Thoracic aorta (tissue), 2 donors: ENCODE measurements around the gene ATP6V0B. TPM values are rescaled to one million over a fixed set of nuclear protein-coding genes. Genes with fewer than 3 reads are reported as not detected.

Experiments used
- ATAC-seq: fragments of 150-250 bp; one replicate; pipeline ENCODE4 v1.8.0; 2017; ENCODE audit warnings: low read depth; ENCODE audit not compliant: insufficient number of reproducible peaks, low FRiP score
- DNase-seq: peaks from one replicate; pipeline ENCODE4 v3.0.0-alpha.2; 2020; ENCODE audit warnings: low spot score
- H3K27ac ChIP-seq, 2 donors: fragments of 200-600 bp; sonication (generic); 1 replicate in 1 of 2; 2 replicates in 1 of 2; pipeline ENCODE4 v1.5.1; 2016; ENCODE audit warnings: mild to moderate bottlenecking in 2 of 2, moderate library complexity in 2 of 2
- H3K27me3 ChIP-seq: fragments of 200-600 bp; sonication (generic); replicated peaks from 2 replicates; pipeline ENCODE4 v1.6.0; 2016; ENCODE audit warnings: mild to moderate bottlenecking; ENCODE audit not compliant: insufficient read depth
- H3K36me3 ChIP-seq: fragments of 200-600 bp; sonication (generic); one replicate; pipeline ENCODE4 v1.5.1; 2016
- H3K4me1 ChIP-seq, 2 donors: fragments of 200-600 bp; sonication (generic); 1 replicate in 1 of 2; 2 replicates in 1 of 2; pipeline versions ENCODE4 v1.5.1 to v1.6.0; 2016; ENCODE audit warnings: low read depth in 2 of 2, mild to moderate bottlenecking in 1 of 2; ENCODE audit not compliant: control insufficient read depth in 1 of 2
- H3K4me3 ChIP-seq: fragments of 200-600 bp; sonication (generic); 2 replicates; pipeline ENCODE4 v1.5.1; 2016; ENCODE audit warnings: mild to moderate bottlenecking
- H3K9me3 ChIP-seq: fragments of 200-600 bp; sonication (generic); 2 replicates; pipeline ENCODE4 v1.5.1; 2016
- CTCF ChIP-seq: fragments of 200-600 bp; sonication (generic); IDR thresholded peaks from one replicate; pipeline ENCODE4 v1.5.1; 2019; ENCODE audit warnings: antibody characterized with exemption
- total RNA-seq, 2 donors: library from RNA; depleted of rRNA; stranded (reverse); fragments of >200 nt; gene quantifications; one replicate each; pipeline versions ENCODE4 v1.1.0 to v1.2.3, GENCODE V29; 2016

ATP6V0B gene
- total RNA-seq, 2 donors from 2014 or later: 72.3 to 136 TPM

DNA sequence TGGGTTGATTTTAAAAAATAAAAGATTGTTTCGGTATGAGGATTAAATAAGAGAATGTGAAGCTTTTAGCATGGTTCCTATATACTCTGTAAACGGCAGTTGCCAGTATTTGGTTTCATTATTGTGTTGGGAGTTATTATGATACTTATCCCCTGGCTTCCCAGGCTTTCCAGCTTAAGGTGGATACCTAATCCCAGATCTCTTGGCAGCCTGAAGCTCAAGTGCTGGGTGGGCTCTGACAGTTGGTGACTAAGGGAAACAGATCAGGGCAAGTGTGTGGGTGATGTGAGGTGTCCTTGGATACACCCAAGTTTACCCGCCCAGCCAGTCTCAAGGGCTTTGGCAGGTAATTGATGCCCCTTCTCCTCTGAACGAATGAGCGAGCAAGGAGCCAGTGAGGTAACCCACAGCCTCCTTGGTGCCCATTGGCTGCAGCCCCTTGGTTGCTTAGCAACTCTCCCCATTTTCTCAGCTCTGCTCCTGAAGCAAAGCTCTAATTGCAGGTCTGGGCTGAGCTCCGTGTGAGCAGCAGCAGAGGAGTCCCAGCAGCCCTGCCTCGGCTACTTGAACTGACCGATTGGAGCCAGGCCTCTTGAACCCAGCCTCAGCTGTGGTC, 21.9 kb upstream of the ATP6V0B start:
- ATAC-seq (no peak), DNase-seq (no peak)
- no peaks in the 10 kb centered on the region for H3K27me3 ChIP-seq
- H3K27ac ChIP-seq: no peak overlapping the region
- TF ChIP-seq CTCF: no peak
- no peak overlapping the region for H3K4me3 ChIP-seq
- no peaks in the 10 kb centered on the region for H3K9me3 ChIP-seq
- peaks cover 8 to 13% of the 10 kb centered on the region in 2 donors for H3K4me1 ChIP-seq
- H3K36me3 ChIP-seq: peaks cover 11% of the 10 kb centered on the region

DNA sequence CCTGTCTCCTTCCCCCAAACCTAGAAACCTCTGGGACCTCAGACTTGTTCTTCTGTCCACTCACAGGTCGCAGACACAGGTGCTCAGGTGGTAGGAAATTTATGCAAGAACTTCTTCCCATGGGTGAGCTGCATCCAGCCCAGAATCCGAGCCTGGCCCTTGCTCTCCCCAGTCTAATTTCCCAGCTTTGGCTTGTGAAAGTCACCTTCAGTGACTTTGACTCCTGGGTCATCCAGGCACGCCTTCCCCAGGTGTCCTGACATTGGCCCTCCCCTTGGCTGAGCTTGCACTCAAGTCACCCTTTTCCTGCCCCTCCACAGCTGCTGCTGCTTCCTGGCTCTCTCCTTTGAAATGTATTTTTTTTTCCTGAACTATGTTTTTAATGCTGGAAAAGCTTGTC, 21.4 kb upstream of the ATP6V0B start:
- Histone ChIP-seq H3K27ac (no peak overlapping the region), H3K9me3 (no peaks in the 10 kb centered on the region), H3K36me3 (peaks cover 16% of the 10 kb centered on the region), H3K4me3 (no peak overlapping the region), H3K27me3 (no peaks in the 10 kb centered on the region), H3K4me1 (peaks cover 3 to 7% of the 10 kb centered on the region in 2 donors)
- ATAC-seq: no peak
- no peak for DNase-seq
- no peak for TF ChIP-seq CTCF

GRCh38 chr1:43954036-43954435, 20.7 kb upstream of the ATP6V0B start:
- DNase-seq (no peak), ATAC-seq (no peak)
- peaks cover 0 to 2% of the 10 kb centered on the region in 2 donors for H3K4me1 ChIP-seq
- H3K4me3 ChIP-seq: no peak overlapping the region
- H3K9me3 ChIP-seq: no peaks in the 10 kb centered on the region
- no peak for TF ChIP-seq CTCF
- H3K27me3 ChIP-seq: no peaks in the 10 kb centered on the region
- H3K36me3 ChIP-seq: peaks cover 23% of the 10 kb centered on the region
- no peak overlapping the region for H3K27ac ChIP-seq

GRCh38 chr1:43956234-43956633, 18.5 kb upstream of the ATP6V0B start:
- Histone ChIP-seq H3K36me3 (peaks cover 33% of the 10 kb centered on the region), H3K4me1 (no peaks in the 10 kb centered on the region), H3K4me3 (no peak overlapping the region), H3K9me3 (no peaks in the 10 kb centered on the region), H3K27ac (no peak overlapping the region), H3K27me3 (no peaks in the 10 kb centered on the region)
- TF ChIP-seq CTCF: no peak
- DNase-seq (no peak), ATAC-seq (no peak)

GRCh38 chr1:43957407-43958040, 17.2 kb upstream of the ATP6V0B start:
- Histone ChIP-seq H3K4me1 (no peaks in the 10 kb centered on the region), H3K27ac (no peak overlapping the region), H3K4me3 (no peak overlapping the region), H3K9me3 (no peaks in the 10 kb centered on the region), H3K27me3 (no peaks in the 10 kb centered on the region), H3K36me3 (peaks cover 37% of the 10 kb centered on the region)
- TF ChIP-seq CTCF: no peak
- ATAC-seq (no peak), DNase-seq (no peak)
